Measurements from ENCODE around the gene AMOTL2. TPM values are rescaled to one million over a fixed set of nuclear protein-coding genes. Genes with fewer than 3 reads are reported as not detected.

The AMOTL2 gene
- total and polyA plus RNA-seq, 2 donors (not counting 1 experiment from before 2014, with no cell fraction given), result not detected

GRCh38 chr3:134312873-134313846 lies 61.1 kb downstream of the AMOTL2 start:
- H3K4me2 ChIP-seq (replicated peaks; ENCODE audit: low read depth, low read length, poor library complexity, severe bottlenecking), result peak overlapping the region; percentile 58
- no peak for ATAC-seq (ENCODE audit: low read depth)
- H3K4me3 Mint-ChIP-seq, result peak overlapping the region; percentile 39

More at GRCh38 chr3:134312873-134313846, 61.1 kb downstream of the AMOTL2 start:
- Mint-ChIP-seq H3K27ac (no peak overlapping the region), H3K9me3 (ENCODE audit: insufficient read depth) (no peaks in the 10 kb centered on the region), H3K4me1 (peaks cover 2% of the 10 kb centered on the region), H3K27me3 (peaks cover 33% of the 10 kb centered on the region)
- DNase-seq, result no peak
- Histone ChIP-seq H3K4me1 (ENCODE audit: control insufficient read depth in 2 of 2, insufficient read depth in 2 of 2, low read length in 2 of 2) (peaks cover 2 to 6% of the 10 kb centered on the region in 2 donors), H3K36me3 (replicated peaks in 1 of 2; ENCODE audit: control extremely low read depth in 1 of 2, control insufficient read depth in 1 of 2, extremely low read depth in 1 of 2, insufficient read depth in 2 of 2, low read length in 1 of 2) (no peaks in the 10 kb centered on the region), H3K9ac (ENCODE audit: low read length) (no peak overlapping the region), H4K20me1 (ENCODE audit: control insufficient read depth, insufficient read depth, low read length, poor library complexity, severe bottlenecking) (no peaks in the 10 kb centered on the region), H3K9me3 (ENCODE audit: control extremely low read depth in 1 of 3, control insufficient read depth in 2 of 3, insufficient read depth in 1 of 3, low read length in 2 of 3) (peaks cover 0 to 5% (median 0%) of the 10 kb centered on the region in 3 donors), H3K4me3 (ENCODE audit: control extremely low read depth in 1 of 5, extremely low read depth in 1 of 5, insufficient read depth in 1 of 5, low read depth in 2 of 5, low read length in 4 of 5) (peak overlapping the region in 3 of 5 experiments; percentile 17 to 29 (median 18)), H2AFZ (ENCODE audit: insufficient read depth, low read depth, low read length, poor library complexity, severe bottlenecking) (peak overlapping the region; percentile 16), H3K27me3 (replicated peaks in 1 of 4; ENCODE audit: control extremely low read depth in 1 of 4, control insufficient read depth in 3 of 4, insufficient read depth in 4 of 4, low read length in 3 of 4) (peaks cover 0 to 35% (median 5%) of the 10 kb centered on the region in 4 experiments), H3K79me2 (ENCODE audit: control insufficient read depth, insufficient read depth, low read length) (no peaks in the 10 kb centered on the region), H3K27ac (ENCODE audit: low read length in 2 of 2) (no peak overlapping the region)
- TF ChIP-seq, protein P1, sequence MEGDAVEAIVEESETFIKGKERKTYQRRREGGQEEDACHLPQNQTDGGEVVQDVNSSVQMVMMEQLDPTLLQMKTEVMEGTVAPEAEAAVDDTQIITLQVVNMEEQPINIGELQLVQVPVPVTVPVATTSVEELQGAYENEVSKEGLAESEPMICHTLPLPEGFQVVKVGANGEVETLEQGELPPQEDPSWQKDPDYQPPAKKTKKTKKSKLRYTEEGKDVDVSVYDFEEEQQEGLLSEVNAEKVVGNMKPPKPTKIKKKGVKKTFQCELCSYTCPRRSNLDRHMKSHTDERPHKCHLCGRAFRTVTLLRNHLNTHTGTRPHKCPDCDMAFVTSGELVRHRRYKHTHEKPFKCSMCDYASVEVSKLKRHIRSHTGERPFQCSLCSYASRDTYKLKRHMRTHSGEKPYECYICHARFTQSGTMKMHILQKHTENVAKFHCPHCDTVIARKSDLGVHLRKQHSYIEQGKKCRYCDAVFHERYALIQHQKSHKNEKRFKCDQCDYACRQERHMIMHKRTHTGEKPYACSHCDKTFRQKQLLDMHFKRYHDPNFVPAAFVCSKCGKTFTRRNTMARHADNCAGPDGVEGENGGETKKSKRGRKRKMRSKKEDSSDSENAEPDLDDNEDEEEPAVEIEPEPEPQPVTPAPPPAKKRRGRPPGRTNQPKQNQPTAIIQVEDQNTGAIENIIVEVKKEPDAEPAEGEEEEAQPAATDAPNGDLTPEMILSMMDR (IDR thresholded peaks at IDR 0.05), result no peak
- no peak for TF ChIP-seq EZH2 (IDR thresholded peaks at IDR 0.05; ENCODE audit: borderline replicate concordance, insufficient read depth, low read depth, low read length, poor library complexity, severe bottlenecking)
- CTCF ChIA-PET, result no interaction called here
- 10% methylated on average over 64 of the region's 74 CpGs for WGBS (ENCODE audit: insufficient coverage)
- intact Hi-C loops (cut with micrococcal nuclease), result no loop called here
- POLR2A ChIA-PET, result no interaction called here
